AG09319 (cell line): ENCODE results near the gene CENPF.
"Not testable (repeated sequence)": the region's sequence is repeated elsewhere in the genome, so short reads cannot be mapped to it uniquely, and the experiment has no call there.

Experiments
- DNase-seq: peaks from one replicate; pipeline ENCODE4 v3.0.0-alpha.2; 2010; ENCODE audit warnings: low read depth; ENCODE audit errors: extremely low read depth
- TF ChIP-seq, protein P1 (sequence below): IDR thresholded peaks from 2 replicates; pipeline ENCODE4 v1.5.1; 2011; ENCODE audit warnings: low read depth, mild to moderate bottlenecking, inconsistent platforms, low read length, moderate library complexity

The CENPF gene

DNA sequence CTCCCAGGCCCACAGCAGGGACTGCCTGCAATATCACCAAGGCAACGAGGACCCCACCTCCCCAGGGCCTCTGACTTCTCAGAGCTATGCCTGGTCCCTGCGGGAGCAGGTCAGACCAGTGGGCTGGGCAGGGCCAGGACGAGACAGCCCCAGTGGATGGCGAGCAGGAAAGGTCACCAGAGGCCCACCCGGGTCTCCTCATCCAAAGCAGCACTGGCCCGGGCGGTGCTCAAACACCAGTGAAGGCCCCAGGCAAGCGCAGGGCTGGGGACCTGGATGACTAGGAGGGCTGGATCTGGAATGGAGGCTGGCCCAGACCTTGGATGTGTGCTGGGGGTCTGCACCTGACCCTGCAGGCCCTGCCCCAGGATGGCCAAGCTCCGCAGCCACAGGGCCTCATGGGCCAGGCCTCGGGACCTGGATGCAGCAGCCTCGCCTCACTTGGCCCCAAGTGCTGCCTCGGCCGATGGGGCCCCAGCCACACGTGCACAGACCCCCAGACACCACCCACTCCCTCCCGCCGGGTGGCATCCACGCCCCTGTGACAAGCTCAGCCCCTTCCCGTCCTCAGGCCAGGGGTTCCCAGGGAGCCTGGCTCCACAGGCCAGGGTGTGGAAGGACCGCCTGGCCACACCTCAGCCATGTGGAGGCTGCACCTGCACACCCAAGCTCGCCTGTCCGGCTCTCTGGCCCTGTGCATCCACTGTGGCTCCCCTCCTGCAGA, 4.7 kb downstream of the CENPF start:
- DNase-seq = not testable (repeated sequence)

DNA sequence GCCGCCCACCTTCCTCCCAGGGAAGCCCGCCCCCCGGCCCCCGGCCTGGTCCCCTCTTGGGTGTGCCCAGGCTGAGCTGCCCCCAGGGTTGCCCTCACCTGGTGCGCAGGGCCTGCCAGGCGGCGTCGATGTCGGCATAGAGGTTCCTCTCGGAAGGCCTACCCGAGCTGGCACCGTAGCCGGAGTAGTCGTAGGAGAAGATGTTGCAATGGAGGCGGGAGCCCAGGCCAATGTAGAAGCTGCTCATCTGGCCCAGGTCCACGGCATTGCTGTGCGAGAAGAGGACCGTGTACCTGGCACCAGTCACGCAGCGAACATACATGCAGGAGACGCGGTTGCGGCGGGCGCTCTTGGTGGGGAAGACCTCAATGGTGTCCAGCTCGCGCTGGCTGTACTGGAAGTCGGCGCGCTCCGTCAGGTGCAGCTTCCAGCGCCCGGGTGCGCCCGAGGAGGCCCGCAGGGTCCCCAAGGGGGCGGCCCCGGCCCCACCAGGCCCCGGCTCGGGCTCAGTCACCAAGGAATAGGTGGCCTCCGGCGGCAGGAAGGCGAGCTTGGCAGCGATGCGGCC, 5.3 kb downstream of the CENPF start:
- not testable (repeated sequence) for DNase-seq

DNA sequence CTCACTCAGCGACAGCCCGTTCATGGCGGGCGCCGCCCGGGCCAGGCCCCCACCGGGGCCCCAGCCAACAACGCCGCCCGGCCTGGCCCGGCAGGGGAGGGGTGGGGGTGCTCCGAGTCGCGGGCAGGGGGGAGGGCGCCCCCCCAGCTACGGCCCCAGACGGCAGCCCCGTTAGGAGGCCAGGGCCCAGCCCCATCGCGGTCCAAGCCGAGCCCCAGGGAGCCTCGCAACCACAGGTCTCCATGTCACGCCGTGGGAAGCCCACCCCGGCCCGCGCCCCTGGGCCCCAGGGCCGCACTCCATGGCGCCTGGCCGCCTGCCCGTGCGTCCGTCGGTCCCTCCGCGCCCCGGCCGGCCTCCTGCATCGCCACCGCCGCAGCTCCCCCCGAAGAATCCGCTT, 5.8 kb downstream of the CENPF start:
- DNase-seq = not testable (repeated sequence)

DNA sequence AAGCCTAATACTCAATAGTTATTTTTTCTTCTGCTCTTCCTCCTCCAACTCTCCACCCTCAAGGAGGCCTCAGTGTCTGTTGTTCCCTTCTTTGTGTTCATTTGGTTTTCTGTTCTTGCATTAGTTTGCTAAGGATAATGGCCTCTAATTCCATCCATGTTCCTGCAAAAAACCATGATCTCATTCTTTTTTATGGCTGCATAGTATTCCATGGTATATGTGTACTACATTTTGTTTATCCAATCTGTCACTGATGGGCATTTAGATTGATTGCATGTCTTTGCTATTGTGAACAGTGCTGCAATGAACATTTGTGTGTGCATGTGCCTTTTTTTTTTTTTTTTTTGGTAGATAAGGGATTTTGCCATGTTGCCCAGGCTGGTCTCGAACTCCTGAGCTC, 6.7 kb downstream of the CENPF start:
- DNase-seq = no peak
- TF ChIP-seq, protein P1, sequence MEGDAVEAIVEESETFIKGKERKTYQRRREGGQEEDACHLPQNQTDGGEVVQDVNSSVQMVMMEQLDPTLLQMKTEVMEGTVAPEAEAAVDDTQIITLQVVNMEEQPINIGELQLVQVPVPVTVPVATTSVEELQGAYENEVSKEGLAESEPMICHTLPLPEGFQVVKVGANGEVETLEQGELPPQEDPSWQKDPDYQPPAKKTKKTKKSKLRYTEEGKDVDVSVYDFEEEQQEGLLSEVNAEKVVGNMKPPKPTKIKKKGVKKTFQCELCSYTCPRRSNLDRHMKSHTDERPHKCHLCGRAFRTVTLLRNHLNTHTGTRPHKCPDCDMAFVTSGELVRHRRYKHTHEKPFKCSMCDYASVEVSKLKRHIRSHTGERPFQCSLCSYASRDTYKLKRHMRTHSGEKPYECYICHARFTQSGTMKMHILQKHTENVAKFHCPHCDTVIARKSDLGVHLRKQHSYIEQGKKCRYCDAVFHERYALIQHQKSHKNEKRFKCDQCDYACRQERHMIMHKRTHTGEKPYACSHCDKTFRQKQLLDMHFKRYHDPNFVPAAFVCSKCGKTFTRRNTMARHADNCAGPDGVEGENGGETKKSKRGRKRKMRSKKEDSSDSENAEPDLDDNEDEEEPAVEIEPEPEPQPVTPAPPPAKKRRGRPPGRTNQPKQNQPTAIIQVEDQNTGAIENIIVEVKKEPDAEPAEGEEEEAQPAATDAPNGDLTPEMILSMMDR = no peak

DNA sequence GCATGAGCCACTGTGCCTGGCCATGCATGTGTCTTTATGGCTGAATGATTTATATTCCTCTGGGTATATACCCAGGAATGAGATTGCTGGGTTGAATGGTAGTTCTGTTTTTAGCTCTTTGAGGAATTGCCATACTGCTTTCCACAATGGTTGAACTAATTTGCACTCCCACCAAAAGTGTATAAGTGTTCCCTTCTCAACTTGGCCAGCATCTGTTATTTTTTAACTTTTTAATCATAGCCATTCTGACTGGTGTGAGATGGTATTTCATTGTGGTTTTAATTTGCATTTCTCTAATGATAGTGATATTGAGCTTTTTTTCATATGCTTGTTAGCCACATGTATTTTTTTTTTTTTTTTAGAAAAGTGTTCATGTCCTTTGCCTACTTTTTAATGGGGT, 7.1 kb downstream of the CENPF start:
- DNase-seq = not testable (repeated sequence)

DNA sequence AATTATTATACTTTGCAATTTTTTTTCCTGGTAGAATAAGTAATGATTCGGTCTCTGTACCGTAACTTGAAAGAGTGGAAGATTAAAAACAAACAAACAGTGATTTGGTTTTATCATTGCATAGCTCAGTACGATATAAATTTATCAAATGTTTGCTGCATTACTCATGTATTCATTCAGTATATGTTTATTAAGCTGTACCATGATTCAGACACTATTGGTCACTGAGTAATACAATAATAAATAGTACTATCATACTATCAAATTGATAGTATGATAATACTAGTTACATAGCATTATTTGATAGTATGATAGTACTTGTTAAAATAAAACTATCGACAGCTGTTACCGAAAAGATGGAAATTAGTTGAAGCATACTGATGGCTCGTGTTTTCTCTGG, 12.1 kb downstream of the CENPF start:
- no peak for DNase-seq
- TF ChIP-seq, protein P1 = no peak

DNA sequence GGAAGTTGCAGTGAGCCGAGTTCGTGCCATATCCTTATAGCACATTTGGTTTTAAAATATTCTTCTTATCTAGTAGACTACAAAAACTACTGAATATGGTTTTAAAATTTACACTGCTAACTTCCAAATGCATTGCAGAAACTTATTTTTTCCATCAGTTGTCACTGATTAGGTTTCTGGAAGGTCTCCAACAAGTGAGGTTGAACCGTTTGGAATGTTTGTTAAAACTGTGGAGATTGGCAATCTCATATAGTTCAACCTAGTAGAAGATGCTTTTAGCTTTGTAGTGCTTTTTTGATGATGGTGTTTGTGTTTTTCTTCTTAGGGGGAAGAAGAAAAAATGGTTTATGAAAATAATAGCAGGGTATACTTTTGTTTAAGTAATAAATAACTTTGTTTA, 12.9 kb downstream of the CENPF start:
- no peak for DNase-seq

DNA sequence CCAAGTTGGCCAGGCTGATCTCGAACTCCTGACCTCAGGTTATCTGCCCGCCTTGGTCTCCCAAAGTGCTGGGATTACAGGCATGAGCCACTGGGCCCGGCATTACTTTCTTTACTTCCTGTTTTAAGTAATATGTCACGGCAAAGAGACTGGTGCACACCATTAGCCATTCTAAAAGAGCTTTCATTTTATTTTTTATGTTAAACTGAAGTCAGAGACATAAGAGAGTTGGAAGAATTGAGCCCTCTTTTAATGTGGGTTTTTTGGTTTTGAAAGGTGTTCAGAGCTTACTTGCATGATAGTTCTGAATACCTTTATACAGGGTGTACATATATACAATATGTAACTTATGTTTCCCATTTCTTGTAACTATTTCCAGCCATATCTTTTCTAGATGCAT, 14.3 kb downstream of the CENPF start:
- TF ChIP-seq, protein P1 = no peak
- DNase-seq = no peak

More for the DNA sequence above, 12.9 kb downstream of the CENPF start:
- TF ChIP-seq, protein P1 = no peak

DNA sequence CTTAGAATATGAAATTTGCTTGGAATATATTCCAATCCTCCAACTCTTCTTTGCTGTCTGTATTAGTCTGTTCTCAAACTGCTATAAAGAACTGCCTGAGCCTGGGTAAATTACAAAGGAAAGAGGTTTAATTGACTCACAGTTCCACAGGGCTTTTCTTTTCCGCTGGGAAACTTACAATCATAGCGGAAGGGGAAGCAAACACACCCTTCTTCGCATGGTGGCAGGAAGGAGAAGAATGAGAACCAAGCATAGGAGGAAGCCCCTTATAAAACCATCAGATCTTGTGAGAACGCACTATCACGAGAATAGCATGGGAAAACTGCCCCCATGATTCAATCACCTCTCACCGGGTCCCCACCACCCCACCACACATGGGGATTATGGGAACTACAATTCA, 14.8 kb downstream of the CENPF start:
- TF ChIP-seq, protein P1 = no peak
- no peak for DNase-seq
